ENCODE results near the gene HM13.
A peak's percentile ranks its signal among the peaks of the same experiment; 100 is the strongest.

Gene HM13

DNA sequence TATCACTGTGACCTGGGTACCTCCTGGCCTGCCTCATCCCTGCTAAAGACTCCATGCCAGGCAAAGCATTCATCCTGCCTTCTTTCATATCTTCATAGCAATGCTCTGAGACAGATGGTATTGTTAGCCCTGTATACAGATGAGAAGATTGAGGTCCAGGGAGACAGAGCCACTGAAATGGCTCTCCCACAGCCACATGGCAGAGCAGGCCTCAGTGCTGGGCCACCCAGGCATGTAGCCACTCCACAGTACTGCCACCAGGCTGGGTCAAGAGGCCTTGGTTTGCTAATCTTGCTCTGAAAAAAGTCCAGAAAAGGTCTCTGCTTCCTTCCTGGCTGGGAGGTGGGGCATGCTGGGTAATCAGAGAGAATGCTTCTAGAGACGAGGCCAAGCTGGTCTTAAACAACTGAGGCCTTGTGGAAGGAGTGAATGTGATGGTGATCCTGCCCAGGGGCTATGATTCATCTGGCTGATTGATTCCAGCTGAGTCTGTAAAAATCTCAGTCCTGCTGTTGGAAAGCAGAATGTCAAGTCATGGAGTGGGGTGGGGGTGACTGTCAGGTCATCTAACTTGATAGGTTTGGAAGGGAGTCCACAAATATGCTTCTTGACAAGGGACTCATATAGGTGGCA is 29.8 kb downstream of the HM13 start:
- DNase-seq: peak; percentile 28 to 36 (median 30)

DNA sequence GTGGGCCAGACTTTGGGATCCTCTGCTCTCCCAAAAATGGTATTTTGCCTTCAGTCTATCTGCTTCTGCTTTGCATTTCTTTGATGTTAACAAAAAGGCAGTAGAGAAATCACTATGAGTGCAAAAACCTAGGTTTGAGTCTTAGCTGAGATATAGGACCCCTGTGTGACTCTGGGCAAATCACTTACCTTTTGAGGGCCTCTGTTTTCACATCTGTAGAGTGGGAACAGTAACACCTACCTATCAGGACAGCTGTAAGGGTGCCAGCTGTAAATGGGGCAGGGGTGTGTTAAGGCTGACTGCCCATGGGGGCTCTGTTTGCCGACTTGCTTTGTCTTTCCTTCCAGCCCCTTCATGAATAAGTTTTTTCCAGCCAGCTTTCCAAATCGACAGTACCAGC is 30.4 kb downstream of the HM13 start:
- peak in 1 of 3 donors; percentile 0 for DNase-seq

DNA sequence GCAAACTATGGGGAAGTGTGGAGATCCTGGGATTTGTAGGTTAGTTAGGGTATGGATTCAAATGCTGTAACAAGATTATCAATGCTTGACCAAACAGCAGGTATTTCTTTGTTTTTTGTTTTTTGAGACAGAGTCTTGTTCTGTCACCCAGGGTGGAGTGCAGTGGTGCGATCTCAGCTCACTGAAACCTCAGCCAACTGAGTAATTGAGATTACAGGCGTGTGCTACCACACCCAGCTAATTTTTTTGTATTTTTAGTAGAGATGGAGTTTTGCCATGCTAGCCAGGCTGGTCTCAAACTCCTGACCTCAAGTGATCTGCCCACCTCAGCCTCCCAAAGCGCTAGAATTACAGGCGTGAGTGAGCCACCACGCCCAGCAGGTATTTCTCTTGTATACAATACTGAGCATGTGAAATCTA is 31.4 kb downstream of the HM13 start:
- DNase-seq: peak in 1 of 3 donors; percentile 5

DNA sequence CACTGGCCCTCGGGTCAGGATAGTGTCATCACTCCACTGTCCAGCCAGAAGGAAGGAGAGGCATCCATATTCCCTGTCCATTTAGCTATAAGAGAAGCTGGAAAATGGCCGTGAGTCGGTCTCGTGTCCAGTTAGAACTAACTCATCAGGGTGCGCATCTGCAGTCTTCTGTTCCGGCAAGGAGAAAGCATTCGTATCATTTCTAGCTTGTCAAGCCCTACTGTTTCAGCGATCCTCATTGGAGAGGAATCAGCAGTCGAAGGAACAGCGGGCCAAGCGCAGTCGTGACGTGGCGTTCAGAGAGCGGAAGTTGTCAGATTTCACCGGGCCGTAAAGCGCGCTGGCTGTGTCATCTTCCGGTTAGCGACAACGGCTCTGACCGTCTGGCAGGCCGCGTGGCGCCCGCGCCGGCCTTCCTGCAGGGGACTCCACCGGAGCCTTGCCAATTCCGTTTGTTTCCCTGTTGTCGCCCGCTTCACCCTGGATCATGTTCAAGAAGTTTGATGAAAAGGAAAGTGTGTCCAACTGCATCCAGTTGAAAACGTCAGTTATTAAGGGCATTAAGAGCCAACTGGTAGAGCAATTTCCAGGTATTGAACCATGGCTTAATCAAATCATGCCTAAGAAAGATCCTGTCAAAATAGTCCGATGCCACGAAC is 32.9 kb downstream of the HM13 start:
- peak; percentile 88 to 91 (median 90) for DNase-seq

DNA sequence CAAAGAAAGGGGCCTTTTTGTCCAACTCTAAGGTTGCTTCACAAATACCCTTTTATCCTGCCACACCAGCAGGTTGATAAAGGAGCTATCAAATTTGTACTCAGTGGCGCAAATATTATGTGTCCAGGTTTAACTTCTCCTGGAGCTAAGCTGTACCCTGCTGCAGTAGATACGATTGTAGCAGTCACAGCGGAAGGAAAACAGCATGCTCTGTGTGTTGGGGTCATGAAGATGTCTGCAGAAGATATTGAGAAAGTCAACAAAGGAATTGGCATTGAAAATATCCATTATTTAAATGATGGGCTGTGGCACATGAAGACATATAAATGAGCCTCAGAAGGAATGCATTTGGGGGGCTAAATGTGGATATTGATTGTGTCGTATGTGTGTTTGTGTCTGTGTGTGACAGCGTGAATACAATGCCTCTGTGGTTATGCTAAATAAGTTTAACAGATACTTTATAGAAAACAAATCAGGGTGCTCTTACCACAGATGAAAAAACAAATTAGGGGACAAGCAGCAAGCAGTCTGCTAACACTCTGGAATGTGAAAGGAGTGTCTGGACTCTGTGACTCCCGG is 33.6 kb downstream of the HM13 start:
- peak in 1 of 3 donors; percentile 15 for DNase-seq

DNA sequence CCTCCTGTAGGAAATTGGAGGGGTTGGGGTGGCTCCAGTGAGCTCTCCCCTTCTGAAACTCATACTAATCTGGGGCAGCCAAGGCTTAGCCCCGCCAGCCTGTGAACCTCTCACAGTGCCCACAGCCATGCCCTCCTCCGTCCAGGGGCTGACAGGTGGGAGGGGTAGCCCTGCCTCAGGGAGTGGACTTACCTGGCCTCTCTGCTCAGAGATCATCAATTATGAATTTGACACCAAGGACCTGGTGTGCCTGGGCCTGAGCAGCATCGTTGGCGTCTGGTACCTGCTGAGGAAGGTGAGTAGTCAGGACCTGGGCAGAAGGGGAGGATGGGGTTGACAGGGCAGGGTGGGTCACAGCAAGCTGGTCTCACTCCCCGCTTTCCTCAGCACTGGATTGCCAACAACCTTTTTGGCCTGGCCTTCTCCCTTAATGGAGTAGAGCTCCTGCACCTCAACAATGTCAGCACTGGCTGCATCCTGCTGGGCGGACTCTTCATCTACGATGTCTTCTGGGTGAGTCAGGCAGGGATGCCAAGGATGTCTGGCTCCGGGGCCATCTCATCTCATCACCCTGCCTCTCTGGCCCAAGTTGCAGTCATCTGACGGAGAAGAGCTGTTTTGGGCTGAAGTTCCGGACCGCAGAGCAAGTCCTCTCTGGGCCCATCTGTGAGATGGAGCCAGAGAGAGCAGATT is 34.7 kb downstream of the HM13 start:
- DNase-seq: peak in 1 of 3 donors; percentile 13

DNA sequence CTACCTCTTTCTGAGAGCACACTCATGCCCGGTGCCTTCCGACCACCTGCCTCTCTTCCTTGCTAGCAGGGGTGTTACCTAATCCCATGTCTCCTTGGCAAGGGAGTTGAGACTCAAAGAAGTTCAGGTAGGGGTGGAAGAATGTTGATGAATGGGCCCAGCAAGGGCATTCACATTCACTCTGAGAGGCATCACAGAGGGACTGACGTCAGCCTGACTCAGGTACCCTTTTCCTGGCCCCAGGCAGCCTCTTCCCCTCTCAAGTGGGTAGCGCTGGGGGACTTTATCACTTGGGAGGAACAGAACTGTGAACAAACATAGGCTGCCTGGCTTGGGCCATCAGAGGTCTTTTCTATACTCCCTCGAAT is 35.3 kb downstream of the HM13 start:
- DNase-seq: no peak

DNA sequence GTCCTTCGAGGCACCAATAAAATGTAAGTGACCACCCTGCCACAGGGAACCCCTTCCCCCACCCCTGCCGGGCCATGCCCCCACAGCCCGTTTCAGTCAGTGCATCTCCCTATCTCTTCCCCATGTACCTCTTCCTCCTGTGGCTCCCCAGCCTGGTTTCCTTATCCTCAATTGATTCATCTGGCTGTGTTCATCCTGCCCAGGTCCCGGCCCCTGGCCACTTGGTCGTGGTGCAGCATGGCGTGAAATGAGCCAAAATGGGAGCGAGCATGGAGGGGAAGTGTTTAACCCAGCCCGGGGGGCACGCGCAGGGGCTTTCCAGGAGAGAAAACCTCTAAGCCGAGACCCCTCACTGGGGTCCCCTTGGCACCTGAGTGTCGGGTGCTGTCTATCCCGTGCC is 35.9 kb downstream of the HM13 start:
- no peak for DNase-seq

DNA sequence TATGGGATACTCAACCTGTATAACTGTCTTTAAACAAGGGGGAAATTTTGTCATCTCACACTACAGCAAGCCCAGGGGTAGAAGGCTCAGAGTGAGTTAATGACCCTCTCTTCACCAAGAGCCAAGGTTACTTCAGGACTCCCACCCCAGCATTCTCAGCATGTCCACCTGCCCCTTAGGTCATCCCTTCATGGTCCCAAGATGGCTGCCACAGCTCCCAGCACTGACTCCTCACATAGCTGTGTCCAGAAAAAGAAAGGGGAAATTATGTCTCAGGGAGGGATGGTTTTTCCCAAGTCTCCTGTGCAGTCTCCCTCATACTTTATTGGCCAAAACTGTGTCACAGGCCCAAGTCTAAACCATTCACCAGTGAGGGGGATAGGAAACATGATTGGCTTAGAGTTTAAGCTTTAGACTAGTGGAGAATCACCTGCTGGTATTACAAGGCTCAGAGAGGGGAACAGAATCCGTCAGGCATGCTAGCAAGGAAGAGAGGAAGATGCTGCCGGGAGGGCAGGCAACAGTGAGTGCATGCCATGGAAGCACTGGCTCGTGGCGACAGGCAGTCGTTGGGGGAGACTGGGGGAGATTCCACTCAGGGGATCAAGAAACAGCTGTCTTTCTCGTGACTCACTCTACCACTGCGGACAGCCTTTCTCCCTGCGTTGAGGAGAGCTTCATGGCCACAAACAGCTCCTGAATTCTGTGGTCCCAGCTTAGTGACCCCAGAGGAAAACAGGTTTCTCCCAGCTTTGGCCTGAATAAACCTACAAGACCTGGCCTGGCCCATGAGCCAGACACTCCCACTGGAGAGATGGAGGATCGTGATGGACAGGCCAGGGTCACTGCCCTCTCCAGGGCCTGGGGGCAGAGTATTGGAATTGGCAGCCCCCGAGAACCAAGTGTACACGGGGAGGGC is 37.2 kb downstream of the HM13 start:
- DNase-seq: no peak

DNA sequence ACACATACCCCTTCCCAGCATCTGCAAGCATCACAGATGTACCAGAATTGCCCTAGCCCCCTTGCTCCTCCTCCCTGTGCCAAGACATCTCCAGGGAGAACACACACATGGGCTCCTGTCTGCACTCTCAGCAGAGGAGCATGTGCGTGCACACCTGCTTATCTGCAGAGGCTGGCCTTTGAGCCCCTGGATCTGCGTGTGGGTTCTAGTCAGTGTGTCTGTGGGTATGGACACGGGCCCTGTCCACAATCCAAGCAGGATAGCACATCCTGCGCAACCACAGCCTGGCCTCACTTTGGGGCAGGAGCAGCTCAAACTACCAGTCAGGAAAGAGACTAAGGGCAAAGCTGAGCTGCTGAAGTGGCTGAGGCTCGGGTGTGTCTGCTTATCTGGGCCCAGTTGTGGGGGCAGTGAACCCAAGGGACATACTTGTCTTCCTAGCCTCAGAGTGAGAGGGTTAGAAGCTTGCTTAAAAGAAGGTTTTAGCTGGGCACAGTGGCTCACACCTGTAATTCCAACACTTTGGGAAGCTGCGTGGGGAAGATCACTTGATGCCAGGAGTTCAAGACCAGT is 41.0 kb downstream of the HM13 start:
- no peak for DNase-seq

DNA sequence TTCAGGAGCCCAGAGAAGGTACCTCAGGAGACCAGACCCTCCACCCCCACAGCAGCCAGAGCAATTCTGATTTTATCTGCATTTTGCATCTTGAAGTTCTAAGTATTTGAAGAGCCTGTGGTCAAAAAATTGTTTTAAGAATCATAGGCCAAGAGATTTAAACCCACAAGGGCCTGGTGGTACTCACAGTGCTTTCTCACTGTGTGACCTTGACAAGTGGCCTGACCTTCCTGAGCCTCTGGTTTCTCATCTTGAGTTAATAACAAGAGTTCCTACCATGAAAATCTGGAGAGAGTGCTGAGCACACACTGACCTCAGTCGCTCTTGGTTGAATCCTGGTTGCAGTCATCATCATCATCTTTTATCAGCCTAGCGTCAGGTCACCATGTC is 45.5 kb downstream of the HM13 start:
- DNase-seq: no peak

DNA sequence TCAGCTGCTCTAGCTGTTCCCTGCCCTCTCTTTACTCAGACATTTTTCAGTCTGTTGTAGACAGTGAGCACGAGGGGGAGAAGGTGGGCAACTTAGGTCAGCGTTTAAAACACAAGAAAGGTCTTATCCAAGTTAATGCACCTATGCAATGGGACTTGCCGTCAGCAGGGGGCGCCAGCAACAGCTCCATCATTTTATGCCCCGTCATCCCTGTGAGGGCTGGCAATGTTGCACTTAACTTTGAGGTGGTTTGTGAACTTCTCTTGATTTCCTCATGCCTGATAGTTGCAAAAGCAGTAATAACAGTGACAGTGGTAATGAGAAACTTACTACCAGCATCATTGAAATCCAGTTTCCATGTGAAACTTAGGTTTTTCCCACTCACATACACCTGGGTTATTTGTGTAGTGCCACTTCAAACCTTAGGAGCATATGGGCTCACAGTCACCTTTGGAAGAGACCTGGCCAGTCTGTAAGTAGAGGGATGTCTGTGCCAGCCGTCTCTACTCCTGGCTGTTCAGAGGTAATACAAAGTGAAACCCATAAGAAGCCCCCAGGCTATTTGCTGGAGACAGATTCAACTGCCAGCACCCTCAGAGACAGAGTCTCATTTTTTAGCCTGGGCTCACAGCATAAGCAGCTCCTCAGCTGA is 46.0 kb downstream of the HM13 start:
- DNase-seq: peak; percentile 86 to 88 (median 87)

DNA sequence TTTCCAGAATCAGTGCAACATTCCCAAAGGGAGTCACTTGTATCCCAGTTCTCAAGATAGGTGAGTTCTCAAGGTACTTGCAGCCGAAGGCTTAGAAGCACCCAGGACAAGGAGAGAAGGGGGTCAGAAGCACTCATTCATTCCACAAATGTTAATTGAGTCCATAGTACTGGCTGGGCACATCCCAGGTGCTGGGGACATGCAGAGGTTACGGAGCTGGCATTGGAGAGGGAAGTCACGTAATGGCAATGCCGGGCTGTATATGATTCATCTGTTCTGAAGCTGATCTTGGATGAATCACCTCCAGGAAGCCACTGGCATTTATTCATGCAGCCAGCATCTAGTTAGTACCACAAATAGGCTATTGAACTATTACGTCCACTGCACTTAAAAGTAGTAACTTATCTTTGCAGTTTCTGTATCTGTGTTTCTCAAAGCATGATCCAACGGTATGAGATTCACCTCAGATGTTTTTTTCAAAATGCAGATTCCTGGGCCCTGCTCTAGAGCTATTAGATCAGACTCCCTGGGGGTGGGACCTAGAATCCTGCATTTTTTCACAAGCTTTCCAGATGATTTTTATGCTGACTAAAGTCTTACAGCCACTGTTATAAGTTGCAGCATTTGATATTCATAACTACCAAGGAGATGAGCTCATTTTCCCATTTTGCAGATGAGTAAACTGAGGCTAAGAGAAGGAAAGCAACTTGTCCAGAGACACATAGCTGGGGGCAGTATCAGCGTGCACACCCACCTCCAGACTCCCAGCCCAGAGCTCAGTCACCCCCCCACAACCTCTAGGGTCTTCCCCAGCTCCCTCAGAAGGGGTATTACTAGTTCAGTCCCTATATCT is 46.7 kb downstream of the HM13 start:
- DNase-seq: peak; percentile 78 to 91 (median 85)

DNA sequence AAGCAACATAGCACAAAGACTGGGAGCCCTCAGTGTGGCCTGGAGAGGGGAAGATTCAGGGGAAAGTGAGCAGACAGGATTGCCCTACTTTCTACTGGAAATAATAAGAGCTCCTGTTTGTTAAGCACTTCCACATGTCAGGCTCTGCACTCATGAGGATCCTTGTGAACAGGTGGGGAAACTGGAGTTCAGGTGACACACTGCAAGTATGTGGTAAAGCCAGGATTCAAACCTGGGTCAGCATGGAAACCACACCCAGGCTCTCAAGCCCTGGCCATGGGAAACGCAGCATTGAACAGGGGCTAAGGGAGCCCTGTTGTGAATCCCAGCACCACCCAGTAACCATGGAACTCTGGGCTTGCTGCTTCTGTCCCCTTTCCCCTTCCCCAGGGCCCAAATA is 48.0 kb downstream of the HM13 start:
- no peak for DNase-seq

DNA sequence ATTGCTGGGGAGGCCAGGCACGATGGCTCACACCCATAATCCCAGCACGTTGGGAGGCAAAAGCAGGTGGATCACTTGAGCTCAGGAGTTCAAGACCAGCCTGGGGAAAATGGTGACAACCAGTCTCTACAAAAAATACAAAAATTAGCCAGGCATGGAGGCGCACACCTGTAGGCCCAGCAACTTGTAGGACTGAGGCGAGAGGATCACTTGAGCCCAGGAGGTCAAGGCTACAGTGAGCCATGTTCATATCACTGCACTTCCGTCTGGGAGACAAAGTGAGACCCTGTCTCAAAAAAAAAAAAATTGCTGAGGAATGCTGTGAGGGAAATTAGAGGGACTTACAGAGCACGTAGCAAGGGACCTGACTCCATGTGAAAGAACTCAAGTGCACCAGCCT is 50.0 kb downstream of the HM13 start:
- no peak for DNase-seq

DNA sequence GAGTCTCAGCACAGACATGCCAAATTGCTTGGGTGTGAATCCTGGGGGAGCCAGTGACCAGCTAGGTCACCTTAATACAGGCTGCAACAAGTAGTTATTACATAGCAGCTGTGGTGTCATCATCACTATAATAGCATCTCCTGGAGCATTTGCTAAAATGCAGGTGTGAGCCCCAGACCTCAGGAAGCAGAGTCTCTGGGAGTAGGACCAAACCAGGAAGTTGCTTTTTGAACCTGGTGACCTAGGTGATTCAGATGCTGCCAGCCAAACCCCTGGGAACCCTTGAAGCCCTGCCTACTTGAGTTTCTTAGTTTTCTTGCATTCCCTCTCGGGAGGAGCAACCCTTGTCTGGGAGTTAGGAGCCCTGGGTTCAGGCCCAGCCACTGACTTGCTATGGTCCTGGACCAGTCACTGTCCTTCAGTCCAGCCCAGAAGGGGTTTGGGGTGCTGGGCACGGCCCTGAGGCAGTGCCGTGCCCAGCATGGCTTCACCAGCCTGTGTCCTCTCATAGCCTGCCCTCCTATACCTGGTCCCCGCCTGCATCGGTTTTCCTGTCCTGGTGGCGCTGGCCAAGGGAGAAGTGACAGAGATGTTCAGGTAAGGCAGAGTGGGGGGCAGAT is 51.6 kb downstream of the HM13 start:
- DNase-seq: no peak

DNA sequence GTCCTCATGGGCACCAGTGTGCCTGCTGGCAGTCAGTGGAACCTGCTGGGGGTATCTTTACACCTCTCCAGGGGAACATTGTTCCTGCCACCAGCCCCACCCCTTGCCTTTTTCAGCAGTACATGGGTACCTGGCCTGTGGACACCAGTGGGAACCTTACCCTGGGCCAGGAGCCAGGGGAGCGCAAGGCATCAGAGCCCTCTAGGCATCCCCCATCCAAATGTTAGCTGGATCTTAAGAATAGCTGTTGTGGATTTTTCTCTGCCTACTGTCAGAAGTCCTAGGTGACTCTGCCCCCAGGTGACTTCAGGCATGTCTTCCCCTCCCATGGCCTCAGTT is 52.0 kb downstream of the HM13 start:
- no peak for DNase-seq

DNA sequence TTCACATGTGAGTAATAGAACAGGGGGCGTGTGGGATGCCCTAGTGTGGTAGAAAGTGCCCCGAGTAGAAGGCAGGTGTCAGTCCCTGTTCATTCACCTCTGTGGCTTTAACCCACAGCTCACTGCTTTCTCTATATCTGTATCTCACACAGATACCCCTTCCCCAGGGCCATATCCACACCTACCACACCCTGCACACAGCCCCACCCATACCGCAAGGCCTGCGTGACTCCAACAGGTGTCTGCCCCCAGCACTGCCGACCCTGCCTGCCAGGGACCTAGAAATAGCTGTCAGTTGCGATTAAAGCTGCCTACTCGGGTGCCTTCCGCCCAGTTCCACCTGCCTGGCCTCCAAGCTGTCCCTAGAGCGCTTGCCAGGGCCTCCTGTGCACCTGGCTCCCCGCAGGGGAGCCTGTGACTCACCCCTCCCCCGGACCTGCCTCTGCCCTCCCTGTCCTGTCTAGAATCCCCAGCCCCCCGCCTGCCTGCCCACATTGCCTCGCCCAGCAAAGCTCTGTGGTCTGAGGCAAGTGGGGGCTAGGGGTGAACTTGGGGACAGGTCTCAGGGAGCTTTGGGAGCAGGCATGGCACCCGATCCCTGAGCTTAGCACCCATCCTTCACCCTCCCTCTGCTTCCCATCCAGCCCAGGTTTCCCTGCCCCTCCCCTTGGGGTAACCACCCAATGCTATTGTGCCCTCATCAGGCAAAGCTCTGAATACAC is 52.6 kb downstream of the HM13 start:
- DNase-seq: no peak

DNA sequence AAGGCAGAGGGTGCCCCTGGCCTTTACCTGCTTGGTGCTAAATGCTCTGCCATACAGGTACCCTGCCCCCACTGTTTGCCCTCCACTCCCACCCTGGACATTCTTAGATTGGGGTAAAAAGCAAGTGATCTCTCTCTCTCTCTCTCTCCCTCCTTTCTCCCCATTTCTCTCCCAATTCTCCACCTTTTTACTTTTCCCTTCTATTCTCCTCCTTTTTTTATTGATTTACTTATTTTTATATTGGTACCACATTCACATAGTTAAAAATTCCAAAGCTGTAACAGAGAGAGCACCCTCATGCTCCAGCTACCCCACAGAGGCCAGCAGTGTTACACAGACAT is 53.1 kb downstream of the HM13 start:
- no peak for DNase-seq

All from suppressor macrophage treated with lipopolysaccharide for 1 hour (primary cell).